Measurements from ENCODE around the gene CTIF. TPM values are rescaled to one million over a fixed set of nuclear protein-coding genes. Genes with fewer than 3 reads are reported as not detected.

CTIF gene
- total and polyA plus RNA-seq, 2 experiments from 2014 or later: 8.6 to 14.4 TPM

GRCh38 chr18:48889981-48890762 lies 351.3 kb downstream of the CTIF start:
- Mint-ChIP-seq H3K27ac (no peak overlapping the region), H3K36me3 (ENCODE audit: low read depth) (no peaks in the 10 kb centered on the region), H3K4me3 (no peak overlapping the region), H3K9me3 (no peaks in the 10 kb centered on the region), H3K27me3 (ENCODE audit: insufficient read depth, low read depth, poor library complexity) (peaks cover 10% of the 10 kb centered on the region), H3K4me1 (peaks cover 29% of the 10 kb centered on the region)
- Histone ChIP-seq H3K4me3 (no peak overlapping the region), H3K9me2 (ENCODE audit: insufficient read depth) (no peaks in the 10 kb centered on the region), H3K27ac (ENCODE audit: low read depth) (no peak overlapping the region), H4K20me1 (replicated peaks; ENCODE audit: insufficient read depth) (no peaks in the 10 kb centered on the region), H3K4me1 (ENCODE audit: insufficient read depth) (peaks cover 11% of the 10 kb centered on the region), H3K79me2 (replicated peaks; ENCODE audit: insufficient read depth) (no peaks in the 10 kb centered on the region), H2AFZ (peak overlapping the region; percentile 74), H3K27me3 (ENCODE audit: insufficient read depth) (no peaks in the 10 kb centered on the region), H3K36me3 (ENCODE audit: insufficient read depth) (no peaks in the 10 kb centered on the region), H3F3A (replicated peaks; ENCODE audit: low read depth) (no peaks in the 10 kb centered on the region), H3K4me2 (no peak overlapping the region; the same call in 1 of the 2 replicates)
- DNase-seq (ENCODE audit: low spot score) (no peak), ATAC-seq (peak; percentile 24)
- TF ChIP-seq NANOG (IDR thresholded peaks at IDR 0.05; ENCODE audit: borderline replicate concordance) (no peak), CTCF (conservative IDR thresholded peaks at IDR 0.05; ENCODE audit: low read depth in 2 of 2) (no peak), POLR2AphosphoS5 (IDR thresholded peaks at IDR 0.05; ENCODE audit: low read depth) (no peak)

GRCh38 chr18:48891721-48892120 lies 352.9 kb downstream of the CTIF start:
- Mint-ChIP-seq H3K27ac (no peak overlapping the region), H3K9me3 (no peaks in the 10 kb centered on the region), H3K4me1 (peaks cover 30% of the 10 kb centered on the region), H3K27me3 (ENCODE audit: insufficient read depth, low read depth, poor library complexity) (peaks cover 10% of the 10 kb centered on the region), H3K36me3 (ENCODE audit: low read depth) (no peaks in the 10 kb centered on the region), H3K4me3 (no peak overlapping the region)
- Histone ChIP-seq H3K36me3 (ENCODE audit: insufficient read depth) (no peaks in the 10 kb centered on the region), H3K4me1 (ENCODE audit: insufficient read depth) (peaks cover 11% of the 10 kb centered on the region), H3K27me3 (ENCODE audit: insufficient read depth) (no peaks in the 10 kb centered on the region), H3F3A (replicated peaks; ENCODE audit: low read depth) (no peaks in the 10 kb centered on the region), H3K4me3 (no peak overlapping the region), H3K4me2 (no peak overlapping the region), H2AFZ (no peak overlapping the region), H3K79me2 (replicated peaks; ENCODE audit: insufficient read depth) (no peaks in the 10 kb centered on the region), H3K9me2 (ENCODE audit: insufficient read depth) (no peaks in the 10 kb centered on the region), H3K27ac (ENCODE audit: low read depth) (no peak overlapping the region), H4K20me1 (replicated peaks; ENCODE audit: insufficient read depth) (no peaks in the 10 kb centered on the region)
- no peak for TF ChIP-seq CREB1 (CRISPR knock-in tag; IDR thresholded peaks at IDR 0.05; ENCODE audit: low read depth)
- TF ChIP-seq ETS1 (IDR thresholded peaks at IDR 0.05): no peak
- no peak for TF ChIP-seq ZNF114 (CRISPR knock-in tag; IDR thresholded peaks at IDR 0.05)
- no peak for TF ChIP-seq STAT1 (IDR thresholded peaks at IDR 0.05; ENCODE audit: unreplicated experiment)
- no peak for TF ChIP-seq EZH2 (IDR thresholded peaks at IDR 0.05; ENCODE audit: low read depth, unreplicated experiment)
- no peak for TF ChIP-seq POLR2AphosphoS5 (IDR thresholded peaks at IDR 0.05; ENCODE audit: low read depth)
- TF ChIP-seq ZNF462 (CRISPR knock-in tag; IDR thresholded peaks at IDR 0.05): no peak
- ATAC-seq (no peak), DNase-seq (ENCODE audit: low spot score) (no peak)
